Activated T-helper 9 cell treated with anti-CD3 and anti-CD28 coated beads, Interleukin-2, amount 50 U/mL, for 16 hours (primary cell): Measurements from ENCODE around the gene GNE.
"Not testable (repeated sequence)": the region's sequence is repeated elsewhere in the genome, so short reads cannot be mapped to it uniquely, and the experiment has no call there.

ENCODE experiments used
- DNase-seq: peaks from one replicate; pipeline ENCODE4 v3.0.0-alpha.2; 2020; ENCODE audit warnings: low read depth

The GNE gene

GRCh38 chr9:36273354-36273753 lies 15.1 kb upstream of the GNE start:
- not testable (repeated sequence) for DNase-seq

GRCh38 chr9:36268007-36268427 lies 9.8 kb upstream of the GNE start:
- DNase-seq, result no peak

- DNase-seq, result no peak
Observed at GRCh38 chr9:36264896-36265295, 6.6 kb upstream of the GNE start.

GRCh38 chr9:36263683-36264082 lies 5.4 kb upstream of the GNE start:
- DNase-seq, result no peak

GRCh38 chr9:36258996-36259533 lies 817 bp upstream of the GNE start:
- no peak for DNase-seq

- no peak for DNase-seq
Observed at GRCh38 chr9:36251428-36251827, 6.8 kb downstream of the GNE start.

GRCh38 chr9:36250079-36250478 lies 8.2 kb downstream of the GNE start:
- DNase-seq, result no peak

- no peak for DNase-seq
Observed at GRCh38 chr9:36249189-36249588, 9.1 kb downstream of the GNE start.

GRCh38 chr9:36248061-36248460 lies 10.2 kb downstream of the GNE start:
- not testable (repeated sequence) for DNase-seq

GRCh38 chr9:36247356-36247755 lies 10.9 kb downstream of the GNE start:
- DNase-seq, result no peak

GRCh38 chr9:36245906-36246305 lies 12.3 kb downstream of the GNE start:
- DNase-seq, result no peak

- not testable (repeated sequence) for DNase-seq
Observed at GRCh38 chr9:36239675-36240074, 18.6 kb downstream of the GNE start.

- DNase-seq, result not testable (repeated sequence)
Observed at GRCh38 chr9:36239205-36239604, 19.0 kb downstream of the GNE start.

- no peak for DNase-seq
Observed at GRCh38 chr9:36237230-36237629, 21.0 kb downstream of the GNE start.

- no peak for DNase-seq
Observed at GRCh38 chr9:36222449-36222848, 35.8 kb downstream of the GNE start.

GRCh38 chr9:36221667-36222066 lies 36.6 kb downstream of the GNE start:
- DNase-seq, result no peak

- DNase-seq, result no peak
Observed at GRCh38 chr9:36218411-36218901, 39.8 kb downstream of the GNE start.

- no peak for DNase-seq
Observed at GRCh38 chr9:36218011-36218410, 40.2 kb downstream of the GNE start.

GRCh38 chr9:36217256-36217968 lies 40.8 kb downstream of the GNE start:
- no peak for DNase-seq

- DNase-seq, result no peak
Observed at GRCh38 chr9:36214571-36214970, 43.7 kb downstream of the GNE start.

GRCh38 chr9:36213989-36214388 lies 44.3 kb downstream of the GNE start:
- no peak for DNase-seq

GRCh38 chr9:36213387-36213786 lies 44.9 kb downstream of the GNE start:
- no peak for DNase-seq

- no peak for DNase-seq
Observed at GRCh38 chr9:36211510-36211909, 46.7 kb downstream of the GNE start.

GRCh38 chr9:36210722-36211121 lies 47.5 kb downstream of the GNE start:
- no peak for DNase-seq
